Muscle layer of duodenum (tissue), 2 donors: ENCODE results near the gene ARPC1B.
"Not testable (repeated sequence)": the region's sequence is repeated elsewhere in the genome, so short reads cannot be mapped to it uniquely, and the experiment has no call there.

Experiments used
- H3K27ac ChIP-seq: one replicate; pipeline ENCODE4 v1.7.0; 2013; ENCODE audit warnings: mild to moderate bottlenecking, low read length
- H3K27me3 ChIP-seq: one replicate; pipeline ENCODE4 v1.7.0; 2013; ENCODE audit warnings: low read depth, mild to moderate bottlenecking, control low read depth, low read length
- H3K36me3 ChIP-seq, 2 donors: one replicate each; pipeline ENCODE4 v1.7.0; 2013; ENCODE audit warnings: low read length in 2 of 2, control low read depth in 1 of 2, mild to moderate bottlenecking in 1 of 2; ENCODE audit not compliant: insufficient read depth in 2 of 2, control insufficient read depth in 1 of 2
- H3K4me1 ChIP-seq, 2 donors: one replicate each; pipeline ENCODE4 v1.7.0; 2013; ENCODE audit warnings: low read length in 2 of 2, mild to moderate bottlenecking in 2 of 2, control low read depth in 1 of 2, moderate library complexity in 1 of 2; ENCODE audit not compliant: insufficient read depth in 2 of 2, control insufficient read depth in 1 of 2
- H3K4me3 ChIP-seq, 2 donors: one replicate each; pipeline ENCODE4 v1.7.0; 2013; ENCODE audit warnings: low read length in 2 of 2, low read depth in 1 of 2, mild to moderate bottlenecking in 1 of 2
- H3K9me3 ChIP-seq, 2 donors: one replicate each; pipeline ENCODE4 v1.7.0; 2013; ENCODE audit warnings: low read length in 2 of 2, control low read depth in 1 of 2, mild to moderate bottlenecking in 1 of 2; ENCODE audit not compliant: control insufficient read depth in 1 of 2
- donor health status: healthy.

Gene ARPC1B

DNA sequence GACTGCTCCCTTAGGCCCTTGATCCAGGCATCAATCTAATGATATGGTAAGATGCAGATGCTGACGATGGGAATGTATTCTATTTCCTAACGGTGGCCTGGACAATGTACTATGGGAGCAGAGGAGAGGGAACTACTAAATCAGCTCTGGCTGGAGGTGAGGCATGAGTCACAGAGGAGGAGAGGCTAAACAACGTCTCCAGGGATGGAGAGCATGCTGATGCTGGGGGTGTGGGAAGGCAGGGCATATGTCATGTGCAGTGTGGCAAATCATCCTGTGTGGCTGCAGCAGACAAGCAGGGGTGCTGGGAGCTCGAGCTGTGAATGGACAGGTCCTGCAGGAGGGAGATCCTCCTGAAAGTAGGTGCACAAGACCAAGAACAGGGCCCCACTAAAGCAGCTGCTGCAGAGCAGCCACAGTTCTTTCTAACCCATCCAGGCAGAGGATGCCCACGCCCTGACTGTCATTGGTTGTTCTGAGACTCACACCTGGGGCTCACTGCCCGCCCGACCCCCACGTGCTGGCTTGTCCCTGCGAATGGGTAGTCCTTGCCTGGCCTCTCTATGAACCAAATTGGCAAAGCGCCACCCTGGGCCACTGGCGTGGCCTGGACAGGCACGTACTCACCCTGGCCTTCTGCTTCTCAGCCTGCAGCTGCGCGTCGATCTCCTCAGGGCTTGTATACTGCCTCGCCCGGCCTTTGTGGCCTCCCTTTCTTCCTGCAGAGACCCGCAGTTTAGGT lies 29.9 kb downstream of the ARPC1B start:
- Histone ChIP-seq H3K9me3 (no peaks in the 10 kb centered on the region), H3K4me1 (peaks cover 7 to 38% of the 10 kb centered on the region in 2 donors), H3K36me3 (peaks cover 31 to 65% of the 10 kb centered on the region in 2 donors), H3K27ac (no peak overlapping the region), H3K4me3 (no peak overlapping the region), H3K27me3 (no peaks in the 10 kb centered on the region)

DNA sequence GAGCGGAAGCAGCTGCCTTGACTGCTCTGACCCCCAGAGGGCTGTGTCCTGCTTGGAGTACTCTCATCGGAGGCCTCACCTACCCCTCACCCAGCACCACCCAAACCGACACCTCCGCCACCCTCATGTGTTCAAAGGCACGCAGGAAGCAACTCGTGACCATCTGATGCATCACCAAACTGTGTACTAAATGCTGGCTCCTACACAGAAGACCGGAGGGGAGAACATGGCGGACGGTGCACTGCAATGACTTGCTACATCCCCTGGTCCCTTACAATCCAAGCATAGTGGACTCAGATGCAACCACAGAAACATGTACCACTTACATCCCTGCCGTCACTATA lies 30.4 kb downstream of the ARPC1B start:
- H3K4me1 ChIP-seq, result peaks cover 10 to 44% of the 10 kb centered on the region in 2 donors
- no peak overlapping the region for H3K4me3 ChIP-seq
- no peak overlapping the region for H3K27ac ChIP-seq
- peaks cover 26 to 61% of the 10 kb centered on the region in 2 donors for H3K36me3 ChIP-seq
- no peaks in the 10 kb centered on the region for H3K27me3 ChIP-seq
- no peaks in the 10 kb centered on the region for H3K9me3 ChIP-seq

DNA sequence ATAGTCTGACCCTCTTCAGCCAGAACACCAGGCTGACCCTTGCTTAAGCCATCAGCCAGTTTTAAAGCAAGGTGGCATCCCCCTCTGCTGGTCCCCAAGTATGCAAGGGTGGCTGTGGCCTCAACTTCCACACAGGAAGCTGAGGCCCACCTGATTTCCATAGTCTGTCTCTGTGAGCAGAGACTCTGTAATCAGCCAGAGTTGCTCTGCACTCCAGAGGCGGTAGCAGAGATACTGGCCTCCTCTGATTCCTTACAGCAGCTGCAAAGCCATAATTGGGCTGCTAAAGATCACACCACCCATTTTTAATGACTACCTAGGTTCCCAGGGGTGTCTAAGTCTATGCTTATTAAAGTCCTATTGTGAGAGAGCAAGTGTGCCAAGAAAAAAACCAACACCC lies 32.0 kb downstream of the ARPC1B start:
- no peaks in the 10 kb centered on the region for H3K27me3 ChIP-seq
- H3K4me3 ChIP-seq, result peak overlapping the region in 1 of 2 donors; percentile 99

DNA sequence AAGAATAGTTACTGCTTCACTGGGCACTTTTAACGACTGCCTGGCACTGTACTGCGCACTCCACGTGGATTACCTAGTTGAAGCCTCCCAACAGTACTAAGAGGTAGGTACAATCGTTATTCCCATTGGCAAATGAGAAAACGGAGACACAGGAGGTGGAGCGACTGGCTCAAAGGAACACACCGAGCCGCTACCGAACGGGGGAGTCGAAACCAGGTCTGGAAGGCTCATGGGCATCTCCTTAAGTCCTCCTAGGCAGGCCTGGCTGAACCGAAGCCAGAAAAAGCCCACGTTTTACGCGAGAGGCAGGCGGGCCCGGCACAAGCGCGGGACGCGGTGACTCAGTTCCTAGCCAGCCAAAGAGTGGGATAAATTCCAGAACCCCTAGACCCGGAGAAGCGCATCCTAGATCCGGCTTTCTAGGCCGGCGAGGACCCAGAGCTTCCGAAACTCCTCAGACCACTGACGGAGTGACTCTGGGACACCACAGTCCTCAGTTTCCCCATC lies 33.4 kb downstream of the ARPC1B start:
- H3K27ac ChIP-seq, result peak overlapping the region; percentile 90
- no peaks in the 10 kb centered on the region for H3K27me3 ChIP-seq
- no peaks in the 10 kb centered on the region for H3K9me3 ChIP-seq
- H3K36me3 ChIP-seq, result peaks cover 32 to 49% of the 10 kb centered on the region in 2 donors
- H3K4me1 ChIP-seq, result peaks cover 12 to 50% of the 10 kb centered on the region in 2 donors
- H3K4me3 ChIP-seq, result peak overlapping the region; percentile 94 to 99

More for the DNA sequence above, 32.0 kb downstream of the ARPC1B start:
- H3K9me3 ChIP-seq, result no peaks in the 10 kb centered on the region
- H3K27ac ChIP-seq, result peak overlapping the region; percentile 90
- peaks cover 27 to 47% of the 10 kb centered on the region in 2 donors for H3K36me3 ChIP-seq
- H3K4me1 ChIP-seq, result peaks cover 12 to 50% of the 10 kb centered on the region in 2 donors

DNA sequence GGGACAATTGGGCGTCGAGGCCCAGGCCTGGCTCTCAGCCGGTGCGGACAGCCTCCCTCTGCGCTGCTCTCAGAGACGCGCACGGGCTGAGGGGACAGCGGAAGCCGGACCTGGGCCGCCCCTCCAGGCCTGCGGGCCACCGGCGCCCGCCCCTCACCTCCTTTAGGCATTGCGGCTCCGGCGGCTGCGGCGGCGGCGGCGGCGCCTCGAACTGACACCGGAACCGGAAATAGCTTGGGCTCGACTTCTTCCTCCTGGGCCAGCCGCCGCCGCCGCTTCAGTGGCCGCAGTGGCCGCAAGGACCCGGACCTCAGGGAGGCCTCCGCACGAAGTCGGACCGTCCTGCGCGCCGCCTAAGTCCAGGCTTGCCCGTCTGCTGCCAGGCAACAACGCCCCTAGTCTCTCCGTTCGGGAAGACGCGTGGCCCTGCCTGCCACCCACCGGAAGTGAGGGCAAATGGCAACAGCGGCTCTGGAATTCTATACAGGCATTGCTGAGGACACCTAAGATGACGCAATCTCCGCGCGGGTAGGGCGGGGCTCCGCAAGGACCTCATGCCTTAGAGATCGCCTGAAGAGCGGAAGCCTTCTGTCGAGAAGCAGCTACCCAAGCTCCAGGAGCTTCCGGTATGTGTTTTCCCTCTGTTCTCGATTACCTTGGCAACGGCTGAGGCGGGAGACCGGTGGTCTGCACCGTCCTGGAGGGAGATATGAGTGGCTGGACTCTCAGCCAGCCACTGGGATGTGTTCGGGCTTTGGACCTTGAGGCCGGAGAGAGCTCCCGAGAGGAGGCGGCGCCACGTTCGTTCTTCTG lies 34.1 kb downstream of the ARPC1B start, which contains the start of the genes BUD31 and PDAP1:
Gene BUD31, plus strand, starts transcription at position 591 of the 813 bp plus-strand sequence. CDS start 2,124 bp downstream, outside the sequence.
Gene PDAP1, minus strand, starts transcription at position 219 of the 813 bp plus-strand sequence. Its CDS starts 49 bp downstream, at position 170.
- Histone ChIP-seq H3K9me3 (no peaks in the 10 kb centered on the region), H3K36me3 (peaks cover 32 to 49% of the 10 kb centered on the region in 2 donors), H3K27me3 (no peaks in the 10 kb centered on the region), H3K27ac (peak within 1 kb of the TSS; percentile 95), H3K4me3 (peak within 1 kb of the TSS; percentile 94 to 99), H3K4me1 (peaks cover 12 to 50% of the 10 kb centered on the region in 2 donors)

DNA sequence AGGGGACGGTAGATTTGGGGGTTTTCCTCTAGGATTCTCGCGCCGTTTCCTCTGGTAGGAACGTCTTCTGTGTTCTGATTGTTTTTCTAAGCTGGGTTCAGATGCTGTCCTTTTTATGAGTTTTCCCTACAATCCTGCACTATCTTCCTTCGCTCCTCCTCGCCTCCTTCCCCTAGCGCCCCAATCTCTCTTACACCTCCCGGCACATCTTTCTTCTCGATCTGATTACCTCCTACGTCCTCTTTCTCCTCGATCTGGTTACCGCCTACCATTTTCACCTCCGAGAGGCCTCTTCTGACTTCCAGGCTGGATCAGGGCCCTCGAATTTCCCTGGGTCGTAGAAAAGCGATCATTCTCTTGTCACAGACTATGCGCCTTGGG lies 34.7 kb downstream of the ARPC1B start:
- Histone ChIP-seq H3K27me3 (no peaks in the 10 kb centered on the region), H3K27ac (peak overlapping the region; percentile 95), H3K9me3 (no peaks in the 10 kb centered on the region), H3K4me1 (peaks cover 12 to 45% of the 10 kb centered on the region in 2 donors), H3K4me3 (peak overlapping the region; percentile 94 to 99), H3K36me3 (peaks cover 27 to 45% of the 10 kb centered on the region in 2 donors)

DNA sequence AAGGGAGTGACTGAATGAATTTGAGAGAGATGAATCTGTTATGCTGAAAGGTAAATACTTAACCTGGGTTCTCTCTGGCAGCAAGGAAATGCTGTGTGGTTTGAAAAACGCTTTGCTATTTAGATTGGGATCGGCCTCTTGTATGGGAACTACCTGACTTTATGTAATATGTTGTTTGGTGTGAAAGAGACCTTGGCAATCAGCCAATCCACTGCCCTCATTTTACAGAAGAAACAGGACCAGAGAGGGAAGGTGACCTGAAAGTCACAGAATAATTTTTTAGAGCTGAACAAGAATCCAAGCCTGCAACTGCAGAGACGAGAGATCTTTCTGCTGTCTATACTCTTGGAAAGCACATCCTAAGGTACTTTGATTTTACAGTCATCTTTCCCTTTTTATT lies 35.3 kb downstream of the ARPC1B start:
- H3K27me3 ChIP-seq, result no peaks in the 10 kb centered on the region
- H3K36me3 ChIP-seq, result peaks cover 22 to 39% of the 10 kb centered on the region in 2 donors
- H3K27ac ChIP-seq, result peak overlapping the region; percentile 95
- H3K4me3 ChIP-seq, result peak overlapping the region; percentile 94 to 99
- peaks cover 12 to 39% of the 10 kb centered on the region in 2 donors for H3K4me1 ChIP-seq
- no peaks in the 10 kb centered on the region for H3K9me3 ChIP-seq

DNA sequence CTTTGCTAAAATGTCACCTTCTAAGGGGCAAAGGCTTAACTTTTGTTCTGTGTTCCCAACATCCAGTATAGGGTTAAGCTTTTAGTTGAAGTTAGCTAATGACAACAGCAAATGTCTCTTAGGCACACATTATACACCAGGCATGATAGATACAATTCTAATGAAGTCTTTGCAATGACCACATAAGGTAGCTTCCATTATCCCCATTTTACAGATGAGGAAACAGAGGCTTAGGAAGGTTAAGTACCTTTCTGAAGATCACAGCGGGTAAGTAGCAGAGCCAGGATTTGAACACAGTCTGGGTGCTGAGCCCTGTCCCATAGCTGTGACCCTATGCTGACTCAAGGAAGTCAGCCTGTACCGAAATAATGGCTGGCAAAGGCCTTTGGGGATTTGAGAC lies 36.1 kb downstream of the ARPC1B start:
- no peaks in the 10 kb centered on the region for H3K27me3 ChIP-seq
- peaks cover 12 to 30% of the 10 kb centered on the region in 2 donors for H3K4me1 ChIP-seq
- H3K36me3 ChIP-seq, result peaks cover 22 to 36% of the 10 kb centered on the region in 2 donors
- no peaks in the 10 kb centered on the region for H3K9me3 ChIP-seq
- no peak overlapping the region for H3K4me3 ChIP-seq
- no peak overlapping the region for H3K27ac ChIP-seq

DNA sequence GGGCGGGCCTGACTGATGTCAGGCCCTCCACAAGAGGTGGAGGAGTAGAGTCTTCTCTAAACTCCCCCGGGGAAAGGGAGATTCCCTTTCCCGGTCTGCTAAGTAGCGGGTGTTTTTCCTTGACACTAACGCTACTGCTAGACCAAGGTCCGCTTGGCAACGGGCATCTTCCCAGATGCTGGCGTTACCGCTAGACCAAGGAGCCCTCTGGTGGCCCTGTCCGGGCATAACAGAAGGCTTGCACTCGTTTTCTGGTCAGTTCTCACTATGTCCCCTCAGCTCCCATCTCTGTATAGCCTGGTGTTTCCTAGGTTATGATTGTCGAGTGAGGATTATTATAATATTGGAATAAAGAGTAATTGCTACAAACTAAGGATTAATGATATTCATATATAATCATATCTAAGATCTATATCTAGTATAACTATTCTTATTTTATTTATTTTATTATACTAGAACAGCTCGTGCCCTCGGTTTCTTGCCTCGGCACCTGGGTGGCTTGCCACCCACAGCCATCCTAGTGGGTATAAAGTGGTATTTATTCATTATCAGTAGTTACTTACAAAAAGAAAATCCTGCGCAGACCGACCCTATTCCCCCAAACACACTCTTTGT lies 41.1 kb downstream of the ARPC1B start:
- H3K4me1 ChIP-seq, H3K27ac ChIP-seq, H3K9me3 ChIP-seq, H3K27me3 ChIP-seq, H3K4me3 ChIP-seq: not testable (repeated sequence)
- peaks cover 53 to 70% of the 10 kb centered on the region in 2 donors for H3K36me3 ChIP-seq

DNA sequence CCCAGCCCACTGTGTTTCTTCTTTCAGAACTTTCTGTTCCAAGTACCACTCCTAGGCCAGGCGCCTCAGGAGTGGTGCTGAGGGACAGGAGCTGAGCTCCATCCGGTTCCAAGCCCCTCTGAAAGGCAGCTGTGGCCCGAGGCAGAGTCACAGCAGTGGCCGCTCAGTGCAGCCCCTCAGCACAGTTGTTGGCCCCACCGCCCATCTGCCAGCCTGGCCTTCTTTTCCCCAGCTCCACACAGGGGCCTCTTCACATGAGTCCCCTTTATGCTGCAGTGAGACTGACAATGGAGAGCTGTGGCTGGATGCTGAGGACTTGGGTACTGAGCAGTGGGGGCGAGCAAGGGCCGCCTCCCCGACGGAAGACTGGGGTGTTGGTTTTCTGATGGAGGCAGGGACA lies 43.7 kb downstream of the ARPC1B start:
- H3K4me1 ChIP-seq, result no peaks in the 10 kb centered on the region
- H3K36me3 ChIP-seq, result peaks cover 40 to 68% of the 10 kb centered on the region in 2 donors
- no peak overlapping the region for H3K27ac ChIP-seq
- no peaks in the 10 kb centered on the region for H3K9me3 ChIP-seq
- H3K27me3 ChIP-seq, result no peaks in the 10 kb centered on the region
- H3K4me3 ChIP-seq, result no peak overlapping the region
